DND-41 (cell line): ENCODE results near the gene KRTAP2-2.
"Not testable (repeated sequence)": the region's sequence is repeated elsewhere in the genome, so short reads cannot be mapped to it uniquely, and the experiment has no call there.

ENCODE experiments used
- ATAC-seq: fragments of 200-7000 bp; cut with Tn5 transposase; 3 replicates; pipeline ENCODE4 v1.9.1; 2021; ENCODE audit warnings: low read depth; ENCODE audit not compliant: insufficient read depth
- DNase-seq: peaks from one replicate; pipeline ENCODE4 v3.0.0-alpha.2; 2020
- H2AFZ ChIP-seq: 2 replicates; pipeline ENCODE4 v1.6.0; 2012; ENCODE audit warnings: low read depth, low read length
- H3K27ac ChIP-seq: 2 replicates; pipeline ENCODE4 v1.5.1; 2012; ENCODE audit warnings: low read length, inconsistent platforms
- H3K27me3 ChIP-seq: fragments of 200-600 bp; sonication (generic); 2 replicates; pipeline ENCODE4 v1.6.0; 2012; ENCODE audit warnings: low read length, mild to moderate bottlenecking, inconsistent platforms; ENCODE audit not compliant: insufficient read depth, poor library complexity
- H3K36me3 ChIP-seq: 2 replicates; pipeline ENCODE4 v1.5.1; 2012; ENCODE audit warnings: low read length, inconsistent platforms; ENCODE audit not compliant: insufficient read depth
- H3K4me1 ChIP-seq: 2 replicates; pipeline ENCODE4 v1.5.1; 2012; ENCODE audit warnings: mild to moderate bottlenecking, low read length; ENCODE audit not compliant: insufficient read depth
- H3K4me2 ChIP-seq: 2 replicates; pipeline ENCODE4 v1.6.0; 2012; ENCODE audit warnings: mild to moderate bottlenecking, moderate library complexity, low read length, inconsistent platforms; ENCODE audit not compliant: insufficient read depth
- H3K4me3 ChIP-seq, 2 experiments: fragments of 200-600 bp in 1 of 2; shearing (Covaris generic) in 1 of 2; 2 replicates each; pipeline ENCODE4 v1.5.1; 2012 to 2016; ENCODE audit warnings: inconsistent platforms in 2 of 2, low read length in 2 of 2, mild to moderate bottlenecking in 2 of 2, low read depth in 1 of 2, moderate library complexity in 1 of 2
- H3K79me2 ChIP-seq: 2 replicates; pipeline ENCODE4 v1.6.0; 2012; ENCODE audit warnings: low read length, inconsistent platforms; ENCODE audit not compliant: insufficient read depth
- H3K9ac ChIP-seq: 2 replicates; pipeline ENCODE4 v1.6.0; 2012; ENCODE audit warnings: low read depth, mild to moderate bottlenecking, inconsistent platforms, low read length, moderate library complexity
- H3K9me3 ChIP-seq: 2 replicates; pipeline ENCODE4 v1.5.1; 2012; ENCODE audit warnings: low read length, moderate library complexity, mild to moderate bottlenecking, inconsistent platforms; ENCODE audit not compliant: insufficient read depth, severe bottlenecking
- H4K20me1 ChIP-seq: 2 replicates; pipeline ENCODE4 v1.6.0; 2012; ENCODE audit warnings: low read length; ENCODE audit not compliant: insufficient read depth
- EZH2 ChIP-seq: IDR thresholded peaks from 3 replicates; pipeline ENCODE4 v1.6.1; 2012; ENCODE audit warnings: borderline replicate concordance, low read depth, mild to moderate bottlenecking, moderate library complexity, low read length, inconsistent platforms; ENCODE audit not compliant: severe bottlenecking
- TF ChIP-seq, protein P1 (sequence below): IDR thresholded peaks from 2 replicates; pipeline ENCODE4 v1.5.1; 2012; ENCODE audit warnings: borderline replicate concordance, low read length, moderate library complexity, mild to moderate bottlenecking; ENCODE audit not compliant: poor library complexity, severe bottlenecking; ENCODE audit errors: extremely low read depth

KRTAP2-2 gene

GRCh38 chr17:41083427-41083826, 28.4 kb upstream of the KRTAP2-2 start:
- not testable (repeated sequence) for H3K9me3 ChIP-seq, H3K4me3 ChIP-seq, H2AFZ ChIP-seq, H3K9ac ChIP-seq, H3K4me2 ChIP-seq, H4K20me1 ChIP-seq, H3K4me1 ChIP-seq, H3K79me2 ChIP-seq, ATAC-seq, H3K36me3 ChIP-seq, H3K27me3 ChIP-seq, DNase-seq, H3K27ac ChIP-seq

- no peak overlapping the region for H3K27ac ChIP-seq
- no peaks in the 10 kb centered on the region for H3K36me3 ChIP-seq
- no peak for ATAC-seq
- H3K27me3 ChIP-seq, result no peaks in the 10 kb centered on the region
- no peaks in the 10 kb centered on the region for H3K4me1 ChIP-seq
- no peak overlapping the region for H2AFZ ChIP-seq
- no peaks in the 10 kb centered on the region for H3K79me2 ChIP-seq
- H3K9me3 ChIP-seq, result no peaks in the 10 kb centered on the region
- no peak overlapping the region for H3K4me2 ChIP-seq
- H4K20me1 ChIP-seq, result no peaks in the 10 kb centered on the region
- TF ChIP-seq, protein P1, sequence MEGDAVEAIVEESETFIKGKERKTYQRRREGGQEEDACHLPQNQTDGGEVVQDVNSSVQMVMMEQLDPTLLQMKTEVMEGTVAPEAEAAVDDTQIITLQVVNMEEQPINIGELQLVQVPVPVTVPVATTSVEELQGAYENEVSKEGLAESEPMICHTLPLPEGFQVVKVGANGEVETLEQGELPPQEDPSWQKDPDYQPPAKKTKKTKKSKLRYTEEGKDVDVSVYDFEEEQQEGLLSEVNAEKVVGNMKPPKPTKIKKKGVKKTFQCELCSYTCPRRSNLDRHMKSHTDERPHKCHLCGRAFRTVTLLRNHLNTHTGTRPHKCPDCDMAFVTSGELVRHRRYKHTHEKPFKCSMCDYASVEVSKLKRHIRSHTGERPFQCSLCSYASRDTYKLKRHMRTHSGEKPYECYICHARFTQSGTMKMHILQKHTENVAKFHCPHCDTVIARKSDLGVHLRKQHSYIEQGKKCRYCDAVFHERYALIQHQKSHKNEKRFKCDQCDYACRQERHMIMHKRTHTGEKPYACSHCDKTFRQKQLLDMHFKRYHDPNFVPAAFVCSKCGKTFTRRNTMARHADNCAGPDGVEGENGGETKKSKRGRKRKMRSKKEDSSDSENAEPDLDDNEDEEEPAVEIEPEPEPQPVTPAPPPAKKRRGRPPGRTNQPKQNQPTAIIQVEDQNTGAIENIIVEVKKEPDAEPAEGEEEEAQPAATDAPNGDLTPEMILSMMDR, result no peak
- TF ChIP-seq EZH2, result no peak
- H3K9ac ChIP-seq, result no peak overlapping the region
- no peak for DNase-seq
- no peak overlapping the region for H3K4me3 ChIP-seq
Observed at GRCh38 chr17:41082626-41083025, 27.6 kb upstream of the KRTAP2-2 start.

GRCh38 chr17:41076788-41077187, 21.8 kb upstream of the KRTAP2-2 start:
- Histone ChIP-seq H3K4me1 (no peaks in the 10 kb centered on the region), H2AFZ (no peak overlapping the region), H3K9ac (no peak overlapping the region), H3K27me3 (peaks cover 8% of the 10 kb centered on the region), H3K79me2 (no peaks in the 10 kb centered on the region), H3K27ac (no peak overlapping the region), H3K4me3 (no peak overlapping the region), H3K9me3 (no peaks in the 10 kb centered on the region), H3K4me2 (no peak overlapping the region), H4K20me1 (no peaks in the 10 kb centered on the region), H3K36me3 (no peaks in the 10 kb centered on the region)
- TF ChIP-seq, protein P1, result no peak
- TF ChIP-seq EZH2, result no peak
- DNase-seq (no peak), ATAC-seq (no peak)

- H4K20me1 ChIP-seq, result no peaks in the 10 kb centered on the region
- no peak overlapping the region for H3K4me3 ChIP-seq
- H3K4me2 ChIP-seq, result no peak overlapping the region
- DNase-seq (no peak), ATAC-seq (no peak)
- TF ChIP-seq, protein P1, result no peak
- no peak for TF ChIP-seq EZH2
- H3K9me3 ChIP-seq, result no peaks in the 10 kb centered on the region
- no peak overlapping the region for H2AFZ ChIP-seq
- H3K36me3 ChIP-seq, result no peaks in the 10 kb centered on the region
- no peak overlapping the region for H3K9ac ChIP-seq
- H3K79me2 ChIP-seq, result no peaks in the 10 kb centered on the region
- H3K27ac ChIP-seq, result no peak overlapping the region
- H3K4me1 ChIP-seq, result no peaks in the 10 kb centered on the region
- H3K27me3 ChIP-seq, result peaks cover 9% of the 10 kb centered on the region
Observed at GRCh38 chr17:41073676-41074075, 18.6 kb upstream of the KRTAP2-2 start.
